ENCODE measurements around the gene RSPO4.
"Not testable (repeated sequence)": the region's sequence is repeated elsewhere in the genome, so short reads cannot be mapped to it uniquely, and the experiment has no call there.

Gene RSPO4

GRCh38 chr20:1001911-1002681 is at the start of gene RSPO4:
Gene RSPO4, minus strand, starts transcription at chr20:1002311. Its CDS starts 147 bp downstream, at chr20:1002164.
- no peak for DNase-seq (ENCODE audit: low read depth, low spot score)

DNA sequence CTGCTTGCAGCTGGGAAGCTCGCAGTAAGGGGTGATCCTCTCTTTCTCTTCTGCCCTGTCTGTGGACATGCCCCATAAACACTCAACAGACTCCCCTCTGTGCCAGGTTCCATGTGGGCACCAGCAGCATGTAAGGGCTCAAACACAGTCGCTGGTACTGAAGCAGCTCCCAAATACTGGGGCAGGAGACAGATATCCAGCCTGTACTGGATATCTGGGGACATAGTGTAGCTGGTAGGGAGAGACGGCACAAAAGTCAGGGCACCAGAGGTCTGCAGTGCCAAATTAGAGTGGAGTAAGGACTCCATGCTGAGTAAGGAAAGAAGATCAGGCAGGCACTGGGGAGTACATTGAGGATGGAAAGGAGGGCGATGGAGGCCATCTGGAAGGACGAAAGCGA is 48.3 kb upstream of the RSPO4 start:
- DNase-seq (ENCODE audit: low read depth, low spot score): no peak

- no peak for DNase-seq (ENCODE audit: low read depth, low spot score)
Measured at GRCh38 chr20:1045860-1046418, 43.8 kb upstream of the RSPO4 start.

GRCh38 chr20:1041845-1042390 is 39.8 kb upstream of the RSPO4 start:
- no peak for DNase-seq (ENCODE audit: low read depth, low spot score)

DNA sequence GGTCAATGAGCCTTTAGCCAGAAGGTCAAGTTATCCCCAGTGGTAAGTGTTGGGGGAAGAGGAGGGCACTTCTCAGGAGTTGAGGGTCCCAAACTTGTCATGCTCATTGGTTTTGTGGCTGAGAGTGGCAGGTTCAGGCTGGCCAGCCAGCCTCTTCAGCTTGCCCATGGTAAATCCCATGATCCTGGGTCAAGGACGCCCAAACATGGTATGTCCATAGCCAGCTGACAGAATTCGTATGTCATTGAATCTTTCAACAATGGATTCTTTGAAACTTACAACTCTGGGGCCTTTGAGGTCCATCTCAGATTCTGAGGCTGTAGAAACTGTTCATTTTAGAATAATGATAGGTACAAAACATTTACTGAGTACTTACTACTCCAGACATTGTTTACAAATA is 36.1 kb upstream of the RSPO4 start:
- no peak for DNase-seq (ENCODE audit: low read depth, low spot score)

DNA sequence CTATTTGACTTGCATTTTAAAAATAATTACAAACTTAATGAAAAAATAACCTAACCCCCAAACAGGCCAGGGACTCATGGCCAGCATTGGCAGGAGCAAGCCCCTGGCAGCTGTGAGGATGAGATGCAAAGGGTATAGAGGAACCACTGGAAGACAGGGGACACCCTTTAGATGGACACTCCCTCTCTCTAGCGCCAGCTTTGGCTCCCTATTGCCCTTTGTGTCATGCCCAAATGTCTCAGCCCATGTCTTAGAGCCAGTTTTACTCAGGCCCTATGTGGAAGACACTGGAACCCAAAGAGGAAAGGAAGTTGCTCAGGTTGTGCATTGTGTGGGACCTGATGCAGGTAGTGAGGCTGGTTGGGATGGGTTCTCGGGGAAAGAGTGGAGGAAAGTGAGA is 34.9 kb upstream of the RSPO4 start:
- no peak for DNase-seq (ENCODE audit: low read depth, low spot score)

DNA sequence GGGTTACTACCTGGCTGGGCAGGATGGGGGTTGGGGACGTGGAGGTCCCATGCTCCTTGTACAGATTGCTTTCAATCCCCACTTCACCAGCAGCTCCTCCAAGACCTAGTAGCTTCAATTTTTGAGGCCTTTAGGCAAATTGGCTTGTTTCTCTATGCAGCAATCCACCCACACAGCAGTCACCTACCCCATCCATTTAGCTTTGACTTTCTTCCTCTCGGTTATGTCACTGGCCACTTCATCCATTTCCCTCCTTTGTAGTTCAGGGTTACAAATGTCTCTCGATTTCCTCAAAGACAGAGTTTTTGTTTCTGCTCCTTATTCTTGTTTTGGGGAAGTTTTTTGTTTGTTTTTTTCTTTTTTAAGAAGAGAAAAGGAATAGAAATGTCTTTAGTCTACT is 33.4 kb upstream of the RSPO4 start:
- no peak for DNase-seq (ENCODE audit: low read depth, low spot score)

DNA sequence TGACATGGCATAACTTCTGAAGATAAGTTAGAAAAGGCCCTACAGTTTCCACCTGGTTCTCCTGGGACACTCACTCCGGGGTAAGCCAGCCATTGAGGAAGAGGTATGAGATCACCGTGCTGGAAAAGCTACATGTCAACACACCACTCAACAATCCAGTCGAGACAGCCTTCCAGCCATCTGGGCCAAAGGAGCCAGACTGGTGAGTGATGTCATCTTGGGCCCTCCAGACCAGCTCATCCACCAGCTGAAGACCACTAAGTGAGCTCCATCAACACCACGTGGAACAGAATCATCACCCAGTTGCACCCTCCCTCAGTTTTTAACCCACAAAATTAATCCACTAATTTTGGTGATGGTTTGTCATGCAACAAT is 32.3 kb upstream of the RSPO4 start:
- DNase-seq (ENCODE audit: low read depth, low spot score): no peak

DNA sequence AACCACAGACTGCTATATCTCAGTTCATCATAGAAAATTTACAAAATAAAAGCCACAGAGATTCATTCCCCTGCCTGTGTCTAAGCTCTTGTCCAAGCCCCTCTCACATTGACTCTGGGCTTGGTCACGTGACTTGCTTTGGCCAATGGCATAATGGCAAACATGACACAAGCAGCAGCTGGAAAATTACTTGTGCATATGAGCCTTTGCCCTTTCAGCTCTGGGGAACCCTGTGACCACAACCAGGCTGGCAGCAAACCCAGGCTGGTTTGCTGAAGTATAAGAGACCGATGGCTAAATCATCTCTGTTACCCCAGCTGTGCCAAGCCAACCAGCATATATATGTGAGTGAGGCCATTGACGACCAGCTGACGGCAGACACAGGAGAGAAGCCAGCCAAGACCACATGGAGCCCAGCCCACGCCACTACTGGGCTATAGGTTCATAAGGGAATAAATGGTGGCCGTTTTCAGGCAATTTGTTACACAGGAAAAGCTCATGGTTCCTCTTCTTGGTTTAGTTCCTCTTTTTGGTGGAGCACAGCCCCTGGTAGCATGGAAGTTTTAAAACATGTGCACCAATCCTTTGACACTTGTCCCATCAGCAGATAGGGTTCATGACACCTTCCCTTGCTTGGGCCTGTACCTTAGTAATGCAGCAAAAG is 31.8 kb upstream of the RSPO4 start:
- no peak for DNase-seq (ENCODE audit: low read depth, low spot score)

GRCh38 chr20:1029980-1030379 is 27.9 kb upstream of the RSPO4 start:
- DNase-seq (ENCODE audit: low read depth, low spot score): no peak

GRCh38 chr20:1026214-1026613 is 24.1 kb upstream of the RSPO4 start:
- DNase-seq (ENCODE audit: low read depth, low spot score): not testable (repeated sequence)

GRCh38 chr20:1022871-1023270 is 20.8 kb upstream of the RSPO4 start:
- DNase-seq (ENCODE audit: low read depth, low spot score): no peak

DNA sequence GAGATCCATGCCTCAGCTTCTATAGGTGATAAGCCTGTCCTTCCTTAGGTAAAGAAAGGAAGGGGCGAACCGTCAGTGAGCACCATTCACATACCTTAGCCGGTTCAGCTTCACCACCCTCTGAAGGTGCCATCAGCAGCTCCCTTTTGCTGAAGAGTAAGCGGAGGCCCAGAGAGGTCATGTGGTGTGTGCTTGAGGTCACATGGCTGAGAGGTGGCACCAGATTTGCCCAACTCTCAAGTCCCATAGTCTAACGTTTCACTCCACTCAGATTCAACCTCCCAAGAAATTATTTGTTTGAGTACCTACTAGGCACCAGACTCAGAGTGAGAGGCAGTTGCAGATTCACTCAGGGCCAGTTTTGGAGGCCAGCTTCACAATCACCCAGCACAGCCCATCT is 18.5 kb upstream of the RSPO4 start:
- DNase-seq (ENCODE audit: low read depth, low spot score): no peak

- no peak for DNase-seq (ENCODE audit: low read depth, low spot score)
Measured at GRCh38 chr20:1019344-1019743, 17.2 kb upstream of the RSPO4 start.

DNA sequence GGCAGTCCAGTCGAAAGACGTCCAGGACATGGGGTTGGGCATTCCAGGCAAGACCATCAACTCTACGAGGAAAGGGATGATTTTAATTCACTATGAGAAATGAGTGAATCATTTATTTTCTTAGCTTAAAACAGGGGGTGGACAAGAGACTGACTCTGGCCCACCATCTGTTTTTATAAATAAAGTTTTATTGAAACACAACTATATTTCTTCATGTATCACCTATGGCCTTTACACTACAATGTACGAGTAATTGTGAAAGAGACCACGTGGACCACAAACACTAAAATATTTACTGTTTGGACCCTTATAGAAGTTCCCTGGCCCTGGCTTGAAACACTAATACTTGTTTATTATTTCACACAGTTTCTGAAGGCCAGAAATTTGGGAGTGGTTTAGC is 15.6 kb upstream of the RSPO4 start:
- DNase-seq (ENCODE audit: low read depth, low spot score): no peak

GRCh38 chr20:1015181-1015580 is 13.1 kb upstream of the RSPO4 start:
- no peak for DNase-seq (ENCODE audit: low read depth, low spot score)

GRCh38 chr20:1014471-1014870 is 12.4 kb upstream of the RSPO4 start:
- no peak for DNase-seq (ENCODE audit: low read depth, low spot score)

GRCh38 chr20:1013566-1014340 is 11.6 kb upstream of the RSPO4 start:
- DNase-seq (ENCODE audit: low read depth, low spot score): no peak

- no peak for DNase-seq (ENCODE audit: low read depth, low spot score)
Measured at GRCh38 chr20:1012359-1013168, 10.5 kb upstream of the RSPO4 start.

DNA sequence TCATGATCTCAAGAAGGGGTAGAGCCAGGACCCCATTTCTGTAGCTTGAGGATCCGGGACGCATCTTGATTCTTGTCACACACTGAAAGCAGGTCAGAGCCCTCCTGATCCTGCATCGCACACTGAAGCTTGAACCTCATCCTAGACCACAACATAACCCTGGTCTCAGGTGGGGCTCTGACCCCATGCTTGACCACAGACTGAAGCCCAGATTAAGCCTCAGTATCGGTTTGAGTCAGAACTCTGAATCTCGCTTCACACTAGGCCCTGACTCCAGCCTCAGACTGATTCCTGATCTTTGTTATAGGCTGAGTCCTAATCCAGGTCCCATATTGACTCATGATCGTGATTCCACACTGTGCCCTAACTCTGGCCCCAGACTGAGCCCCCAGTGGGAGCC is 8.5 kb upstream of the RSPO4 start:
- no peak for DNase-seq (ENCODE audit: low read depth, low spot score)

GRCh38 chr20:1005452-1006027 is 3.4 kb upstream of the RSPO4 start:
- DNase-seq (ENCODE audit: low read depth, low spot score): peak; percentile 87
